BJ (cell line): ENCODE measurements around the gene FAM174C. TPM values are rescaled to one million over a fixed set of nuclear protein-coding genes. Genes with fewer than 3 reads are reported as not detected.
"Not testable (repeated sequence)": the region's sequence is repeated elsewhere in the genome, so short reads cannot be mapped to it uniquely, and the experiment has no call there.

Experiments
- CTCF ChIA-PET: fragments of 350-600 bp; formaldehyde crosslinking; extraction: SDS; loops from one replicate; lab custom pipeline; 2021; ENCODE audit warnings: antibody characterized with exemption, inconsistent platforms; lab: Yijun Ruan, JAX
- POLR2A ChIA-PET: fragments of 300-600 bp; sonication (Branson Sonifier 250); formaldehyde crosslinking; extraction: SDS; loops from one replicate; lab custom pipeline; 2021; ENCODE audit warnings: antibody characterized with exemption; lab: Charles Lee
- DNase-seq: peaks from one replicate; pipeline ENCODE4 v3.0.0-alpha.2; 2011; ENCODE audit warnings: low read depth
- H3K27me3 ChIP-seq: 2 replicates; pipeline ENCODE4 v1.6.0; 2011; ENCODE audit warnings: low read length; ENCODE audit not compliant: control insufficient read depth, insufficient read depth
- H3K36me3 ChIP-seq: 2 replicates; pipeline ENCODE4 v1.5.1; 2011; ENCODE audit warnings: low read length; ENCODE audit not compliant: control insufficient read depth, insufficient read depth
- H3K4me3 ChIP-seq: 2 replicates; pipeline ENCODE4 v1.5.1; 2011; ENCODE audit warnings: low read depth, mild to moderate bottlenecking, control low read depth, low read length
- CTCF ChIP-seq: IDR thresholded peaks from 2 replicates; pipeline ENCODE4 v1.5.1; 2011; ENCODE audit warnings: low read depth, mild to moderate bottlenecking, control low read depth, inconsistent platforms, low read length, moderate library complexity; ENCODE audit not compliant: insufficient read depth
- polyA plus RNA-seq: library from polyadenylated mRNA; depleted of rRNA; stranded (reverse); fragments of >200 nt; gene quantifications from 2 replicates; pipeline ENCODE4 v1.2.3, GENCODE V29; 2011

Gene FAM174C
- polyA plus RNA-seq, 1 experiment: 37.5 TPM

- ChIA-PET CTCF (interaction anchor here (0.9 to 7.5 kb wide), 7 partner anchors 22 to 260 kb away, joined by 3 to 437 read pairs (median 4); partner anchors contain the start of genes CIRBP and WDR18), POLR2A (interaction anchor here (1.4 kb wide), 1 partner anchor 28 kb away, joined by 11 read pairs; the partner anchor contains the start of gene CIRBP)
- DNase-seq: no peak
- peaks cover 2% of the 10 kb centered on the region for H3K36me3 ChIP-seq
- peak within 1 kb of the TSS; percentile 75 for H3K4me3 ChIP-seq
- TF ChIP-seq CTCF: no peak
- no peaks in the 10 kb centered on the region for H3K27me3 ChIP-seq
These were observed 33.8 kb upstream of the FAM174C start, which contains the start of gene ATP5F1D for GRCh38 chr19:1241417-1242095. Gene ATP5F1D, plus strand, starts transcription at chr19:1241751. Its CDS starts 100 bp downstream, at chr19:1241851.

GRCh38 chr19:1243768-1244692 lies 31.3 kb upstream of the FAM174C start:
- no peaks in the 10 kb centered on the region for H3K27me3 ChIP-seq
- peak overlapping the region; percentile 24 for H3K4me3 ChIP-seq
- DNase-seq: no peak
- CTCF ChIA-PET: interaction anchor here (0.6 to 7.5 kb wide), 40 partner anchors 9 to 341 kb away, joined by 3 to 437 read pairs (median 4); partner anchors contain the start of genes CIRBP, FAM174C, GPX4 and RNU6-2
- peak; percentile 98 for TF ChIP-seq CTCF
- POLR2A ChIA-PET: interaction anchor here (0.5 to 4.5 kb wide), 6 partner anchors 9 to 259 kb away, joined by 3 to 78 read pairs (median 6); partner anchors contain the start of genes CIRBP and FAM174C
- H3K36me3 ChIP-seq: peaks cover 2% of the 10 kb centered on the region

GRCh38 chr19:1244693-1245451 lies 30.5 kb upstream of the FAM174C start:
- Histone ChIP-seq H3K36me3 (peaks cover 2% of the 10 kb centered on the region), H3K4me3 (peak overlapping the region; percentile 24), H3K27me3 (no peaks in the 10 kb centered on the region)
- DNase-seq: no peak
- ChIA-PET CTCF (interaction anchor here (0.6 to 7.5 kb wide), 37 partner anchors 8 to 342 kb away, joined by 3 to 437 read pairs (median 4); partner anchors contain the start of genes CIRBP, FAM174C, GPX4 and RNU6-2), POLR2A (interaction anchor here (0.5 to 4.5 kb wide), 5 partner anchors 8 to 260 kb away, joined by 3 to 78 read pairs (median 7); partner anchors contain the start of gene CIRBP)
- no peak for TF ChIP-seq CTCF

GRCh38 chr19:1245494-1246264 lies 29.7 kb upstream of the FAM174C start:
- no peaks in the 10 kb centered on the region for H3K27me3 ChIP-seq
- peaks cover 5% of the 10 kb centered on the region for H3K36me3 ChIP-seq
- no peak for TF ChIP-seq CTCF
- DNase-seq: no peak
- POLR2A ChIA-PET: interaction anchor here (4.5 kb wide), 1 partner anchor 24 kb away, joined by 78 read pairs; the partner anchor contains the start of gene CIRBP
- H3K4me3 ChIP-seq: no peak overlapping the region
- CTCF ChIA-PET: interaction anchor here (0.5 to 7.5 kb wide), 4 partner anchors 10 to 330 kb away, joined by 3 to 437 read pairs (median 12); partner anchors contain the start of gene CIRBP

GRCh38 chr19:1246265-1247087 lies 28.9 kb upstream of the FAM174C start:
- ChIA-PET CTCF (interaction anchor here (0.6 to 7.5 kb wide), 2 partner anchors 8 to 17 kb away, joined by 3 to 437 read pairs; partner anchors contain the start of gene CIRBP), POLR2A (interaction anchor here (4.5 kb wide), 1 partner anchor 23 kb away, joined by 78 read pairs; the partner anchor contains the start of gene CIRBP)
- H3K27me3 ChIP-seq, DNase-seq, H3K4me3 ChIP-seq, H3K36me3 ChIP-seq: not testable (repeated sequence)
